ENCODE measurements around the gene CCDC7.
"Not testable (repeated sequence)": the region's sequence is repeated elsewhere in the genome, so short reads cannot be mapped to it uniquely, and the experiment has no call there.

The CCDC7 gene

DNA sequence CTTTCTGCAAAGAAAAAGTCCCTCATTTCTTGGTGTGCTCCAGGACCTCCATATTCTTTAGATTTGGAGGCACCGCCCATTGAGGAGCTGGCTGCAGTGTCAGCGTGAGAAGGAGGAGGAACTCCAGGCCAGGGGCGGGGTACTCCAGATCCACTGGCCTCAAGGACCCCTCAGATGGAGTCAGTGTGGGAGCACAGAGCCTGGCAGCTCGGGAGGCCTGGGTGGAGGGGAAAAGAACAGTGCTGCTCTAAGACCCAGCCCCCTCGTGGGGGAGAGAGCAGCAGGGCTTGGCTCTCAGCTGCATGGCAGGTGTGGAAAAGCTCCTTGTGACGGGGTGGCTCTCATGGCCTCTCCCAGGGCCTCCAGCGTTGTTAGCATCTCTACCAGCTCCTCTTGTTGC lies 441.5 kb downstream of the CCDC7 start:
- no peak for DNase-seq (ENCODE audit: low read depth in 2 of 2)

DNA sequence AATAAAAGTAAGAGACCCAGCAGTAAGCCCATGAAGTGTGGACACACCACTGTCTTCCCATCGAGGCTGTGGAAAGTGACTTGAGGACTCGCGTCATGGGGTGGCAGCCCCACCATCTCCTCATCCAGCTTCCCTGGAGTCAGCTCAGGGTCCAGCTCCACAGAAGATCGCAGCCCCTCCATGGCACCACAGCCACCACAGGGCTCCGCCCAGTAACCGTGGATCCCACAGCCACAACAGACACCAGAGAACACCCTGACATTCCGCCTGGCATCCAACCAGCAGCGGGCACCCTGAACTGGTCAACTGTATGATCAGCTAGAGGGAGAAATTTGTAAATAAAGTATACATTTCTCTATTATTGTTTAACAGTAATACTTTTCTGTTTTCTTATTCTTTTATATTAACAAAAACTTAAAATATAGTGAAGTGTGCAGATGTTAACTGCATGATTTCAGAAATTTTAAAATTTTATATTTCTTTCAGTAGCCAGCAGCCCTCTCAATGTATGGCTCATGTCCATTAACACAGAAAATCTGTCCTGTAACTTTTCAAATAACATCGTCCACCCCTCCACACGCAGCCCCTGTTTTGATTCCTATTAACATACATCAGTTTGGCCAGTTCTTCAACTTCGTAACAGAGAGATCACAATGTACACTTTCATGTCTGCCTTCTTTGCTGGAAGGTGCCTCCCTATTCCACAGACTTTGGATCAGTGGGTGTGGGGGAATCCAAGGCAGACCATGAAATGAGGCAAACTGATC lies 442.4 kb downstream of the CCDC7 start:
- DNase-seq (ENCODE audit: low read depth in 2 of 2): no peak

DNA sequence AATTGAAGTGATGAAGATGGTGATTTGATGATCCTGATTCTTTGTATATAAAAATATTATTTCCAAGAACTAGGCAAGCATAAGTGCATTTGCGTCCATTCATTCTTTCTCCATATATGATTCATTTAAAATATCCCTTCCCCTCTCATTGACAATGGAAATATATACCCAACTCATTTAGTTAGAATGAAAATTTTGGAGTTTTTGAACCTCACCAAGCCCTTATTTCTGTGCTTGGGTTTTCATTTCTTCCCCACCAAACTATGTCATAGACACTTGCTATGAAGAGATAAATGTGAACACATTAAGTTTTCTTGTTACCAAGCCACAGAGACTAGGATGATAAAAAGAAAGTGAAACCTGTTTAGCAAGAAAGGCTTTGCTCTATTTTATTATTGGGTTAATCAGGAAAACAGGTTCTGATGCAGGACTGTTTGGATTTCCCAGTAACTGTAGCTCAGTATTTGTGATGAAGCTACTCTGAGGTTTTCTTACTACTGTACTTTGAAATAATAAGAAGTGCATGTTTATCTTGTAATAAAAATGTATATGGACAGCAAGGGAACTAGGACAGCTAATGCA lies 443.8 kb downstream of the CCDC7 start:
- no peak for DNase-seq (ENCODE audit: low read depth in 2 of 2)

DNA sequence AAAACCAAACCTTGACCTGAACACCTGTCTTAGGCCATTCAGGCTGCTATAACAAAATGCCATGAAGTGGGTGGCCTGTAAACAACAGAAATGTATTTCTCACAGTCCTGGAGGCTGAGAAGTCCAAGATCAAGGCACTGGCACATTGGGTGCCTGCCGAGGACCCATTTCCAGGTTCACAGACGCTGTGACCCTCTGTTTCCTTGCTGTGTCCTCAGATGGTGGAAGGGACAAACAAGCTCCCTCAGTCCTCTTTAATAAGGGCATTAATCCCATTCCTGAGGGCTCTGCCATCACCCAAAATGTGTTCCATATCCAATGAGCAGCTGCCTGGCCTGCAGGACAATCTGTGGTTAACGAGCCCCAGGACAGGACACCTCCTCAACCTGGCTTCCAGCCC lies 444.5 kb downstream of the CCDC7 start:
- no peak for DNase-seq (ENCODE audit: low read depth in 2 of 2)

DNA sequence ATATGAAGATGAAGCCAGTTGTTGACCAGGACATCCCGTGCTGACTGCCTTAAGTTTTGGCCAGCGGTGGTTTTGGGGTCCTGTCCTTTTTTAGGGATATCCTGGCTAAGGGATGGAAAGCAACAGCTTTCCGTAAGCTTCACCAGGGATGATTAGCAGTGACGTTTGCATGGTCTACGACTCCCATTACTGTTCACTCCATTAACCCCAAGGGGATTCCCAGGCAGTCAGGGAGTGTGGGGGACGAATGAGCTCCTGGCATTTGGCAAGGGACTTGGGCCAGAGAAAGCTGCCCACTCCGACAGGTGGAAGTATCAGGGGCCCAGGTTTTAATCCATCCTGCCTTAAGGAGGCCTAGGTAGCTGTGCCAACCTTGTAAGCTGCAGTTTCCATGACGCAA lies 445.3 kb downstream of the CCDC7 start:
- no peak for DNase-seq (ENCODE audit: low read depth in 2 of 2)

DNA sequence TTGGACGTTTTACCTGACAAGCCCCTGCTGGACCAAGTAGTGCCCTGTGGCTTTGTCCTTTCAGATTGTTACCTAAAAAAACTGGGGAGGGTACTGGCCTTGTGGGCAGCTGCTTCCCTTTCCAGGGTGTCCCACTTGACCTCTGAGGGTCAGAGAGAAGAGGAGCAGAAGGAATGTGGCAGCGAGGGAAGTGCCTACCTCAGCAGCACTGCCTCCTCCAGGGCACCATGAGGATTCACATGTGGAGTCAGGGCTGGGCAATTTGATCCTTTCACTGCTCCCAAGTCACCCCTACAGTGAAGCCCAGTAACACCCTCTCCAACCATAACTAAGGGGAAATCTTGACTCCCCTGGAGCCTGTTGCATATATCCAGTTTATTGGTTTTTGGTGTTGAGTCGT lies 447.5 kb downstream of the CCDC7 start:
- no peak for DNase-seq (ENCODE audit: low read depth in 2 of 2)

DNA sequence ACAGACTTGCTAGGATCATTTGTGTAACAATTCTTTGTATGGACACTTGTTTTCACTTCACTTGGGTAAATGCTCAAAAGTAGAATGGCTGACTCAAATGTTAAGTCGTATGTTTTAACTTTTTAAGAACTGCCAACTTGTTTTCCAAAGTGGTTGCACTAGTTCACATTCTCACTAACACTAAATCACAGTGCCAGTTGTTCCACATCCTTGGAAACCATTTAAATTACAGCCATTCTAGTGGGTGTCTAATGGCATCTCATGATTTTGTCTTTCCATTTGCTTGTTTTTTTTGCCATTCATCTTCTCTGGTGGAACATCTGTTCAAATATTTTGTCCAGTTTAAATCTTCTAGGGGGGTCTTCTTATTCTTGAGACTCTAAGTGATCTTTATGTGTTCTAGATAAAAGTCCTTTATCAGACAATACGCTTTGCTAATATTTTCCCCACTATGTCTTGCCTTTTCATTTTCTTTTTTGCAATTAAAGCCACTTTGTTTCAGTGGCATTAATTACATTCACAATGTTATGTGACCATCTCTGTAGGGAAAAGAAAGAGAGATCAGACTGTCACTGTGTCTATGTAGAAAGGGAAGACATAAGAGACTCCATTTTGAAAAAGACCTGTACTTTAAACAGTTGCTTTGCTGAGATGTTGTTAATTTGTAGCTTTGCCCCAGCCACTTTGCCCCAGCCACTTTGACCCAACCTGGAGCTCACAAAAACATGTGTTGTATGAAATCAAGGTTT lies 448.1 kb downstream of the CCDC7 start:
- DNase-seq (ENCODE audit: low read depth in 2 of 2): no peak

DNA sequence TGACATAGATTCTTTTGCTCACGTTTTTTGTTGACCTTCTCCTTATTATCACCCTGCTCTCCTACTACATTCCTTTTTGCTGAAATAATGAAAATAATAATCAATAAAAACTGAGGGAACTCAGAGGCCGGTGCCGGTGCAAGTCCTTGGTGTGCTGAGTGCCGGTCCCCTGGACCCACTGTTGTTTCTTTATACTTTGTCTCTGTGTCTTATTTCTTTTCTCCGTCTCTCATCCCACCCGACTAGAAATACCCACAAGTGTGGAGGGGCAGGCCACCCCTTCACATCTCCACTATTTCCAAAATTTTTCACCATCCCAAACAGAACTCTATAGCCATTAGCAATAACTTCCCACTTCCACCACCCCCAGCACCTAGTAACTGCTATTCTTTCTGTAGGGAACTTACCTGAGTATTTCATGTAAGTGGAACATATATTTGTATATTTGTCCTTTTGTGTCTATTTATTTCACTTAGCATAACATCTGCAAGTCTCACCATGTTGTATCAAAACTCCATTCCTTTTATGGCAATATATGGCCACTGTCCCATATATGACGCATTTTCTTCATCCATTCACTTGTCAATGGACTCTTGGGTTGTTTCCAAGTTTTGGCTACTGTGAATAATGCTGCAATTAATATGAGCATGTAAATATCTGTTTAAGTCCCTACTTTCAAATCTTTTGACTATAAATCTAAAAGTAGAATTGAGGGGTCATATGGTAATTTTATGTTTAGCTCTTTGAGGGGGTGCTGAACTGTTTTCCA lies 449.4 kb downstream of the CCDC7 start:
- not testable (repeated sequence) for DNase-seq (ENCODE audit: low read depth in 2 of 2)

DNA sequence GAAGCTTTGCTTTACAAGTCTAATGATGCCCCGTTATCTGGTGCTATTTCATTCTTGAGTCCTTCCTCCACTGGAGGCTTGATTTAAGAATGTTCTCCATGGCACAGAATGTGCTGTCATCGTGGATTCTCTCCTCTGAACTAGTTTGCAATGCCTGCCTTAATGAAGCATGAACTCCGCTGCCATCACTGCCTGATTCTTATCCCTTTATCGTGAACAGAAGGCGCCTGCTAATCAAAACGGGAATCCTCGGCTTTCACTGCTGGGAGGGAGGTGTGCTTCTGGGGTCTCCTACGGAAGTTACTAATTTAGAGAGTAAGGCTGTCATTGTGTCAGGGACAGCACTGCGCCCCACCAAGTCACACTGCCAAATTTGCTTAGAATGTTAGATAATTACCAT lies 455.9 kb downstream of the CCDC7 start:
- DNase-seq (ENCODE audit: low read depth in 2 of 2): no peak

DNA sequence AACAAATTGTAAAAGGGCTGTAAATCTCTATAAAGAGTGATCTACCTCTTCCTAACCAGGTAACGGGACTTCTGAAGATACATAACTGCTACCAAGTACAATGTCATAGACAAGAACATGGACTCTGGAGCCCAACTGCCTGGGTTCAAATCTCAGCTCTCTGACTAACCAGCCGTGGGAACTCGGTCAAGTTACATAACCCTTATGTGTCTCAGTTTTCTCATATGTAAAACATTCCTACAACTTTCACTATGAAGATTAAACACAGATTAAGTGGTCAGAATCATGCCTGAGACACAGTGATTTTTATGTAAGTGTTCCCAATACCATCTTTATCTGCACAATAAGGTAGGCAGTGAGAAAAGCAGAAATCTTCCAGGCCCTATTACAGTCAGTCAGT lies 459.5 kb downstream of the CCDC7 start:
- no peak for DNase-seq (ENCODE audit: low read depth in 2 of 2)

DNA sequence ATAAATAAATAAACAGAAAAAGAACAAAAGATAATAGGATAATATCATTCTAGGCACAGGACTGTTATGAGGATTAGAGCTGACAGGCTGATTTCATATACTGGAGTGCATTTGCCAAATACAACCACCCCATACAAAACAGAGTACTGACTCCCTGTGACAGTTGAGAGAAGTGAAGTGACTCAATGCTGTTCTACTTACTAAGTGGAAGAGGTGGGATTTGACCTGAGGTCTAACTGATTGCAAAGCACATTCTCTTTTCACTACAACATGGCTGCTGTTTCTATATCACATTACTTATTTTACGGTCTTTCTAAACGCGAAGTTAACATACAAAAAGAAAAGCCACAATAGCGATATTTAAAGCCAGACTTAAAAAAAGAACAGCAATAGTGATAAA lies 460.7 kb downstream of the CCDC7 start:
- DNase-seq (ENCODE audit: low read depth in 2 of 2): no peak

DNA sequence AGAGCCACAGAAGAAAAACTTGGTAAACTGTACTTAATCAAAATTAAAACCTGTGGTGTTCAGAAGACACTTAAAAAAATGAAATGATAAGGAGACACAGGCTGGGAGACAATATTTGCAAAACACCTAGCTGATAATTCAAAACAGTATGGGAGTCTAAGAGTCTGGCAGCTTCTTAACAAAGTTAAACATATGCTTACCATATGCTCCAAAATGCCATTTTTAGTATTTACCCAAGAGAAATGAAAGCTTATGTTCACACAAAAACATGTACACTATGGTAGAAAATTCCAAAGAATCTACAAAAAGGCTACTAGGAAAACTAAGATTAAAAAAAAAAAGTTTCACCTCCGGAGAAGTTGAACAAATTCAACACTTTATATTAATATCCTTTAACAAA lies 463.5 kb downstream of the CCDC7 start:
- DNase-seq (ENCODE audit: low read depth in 2 of 2): no peak

DNA sequence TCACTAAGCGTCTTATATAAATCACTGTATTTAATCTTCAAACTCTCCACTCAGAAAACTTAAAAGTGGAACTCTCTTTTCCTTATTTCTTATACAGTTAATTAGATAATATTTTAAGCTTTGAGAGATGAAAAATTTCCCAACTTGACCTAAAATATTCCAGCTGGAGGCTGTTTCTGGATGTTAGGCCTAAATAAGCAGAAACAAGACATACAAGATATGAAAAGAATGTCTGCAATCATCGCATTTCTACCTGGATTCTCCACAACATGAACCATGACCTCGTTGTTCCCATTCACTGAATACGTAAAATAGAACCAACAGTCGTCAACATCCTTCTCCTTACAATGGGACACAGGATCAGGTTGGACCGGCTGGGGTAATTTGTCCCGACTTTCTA lies 464.0 kb downstream of the CCDC7 start:
- not testable (repeated sequence) for DNase-seq (ENCODE audit: low read depth in 2 of 2)

DNA sequence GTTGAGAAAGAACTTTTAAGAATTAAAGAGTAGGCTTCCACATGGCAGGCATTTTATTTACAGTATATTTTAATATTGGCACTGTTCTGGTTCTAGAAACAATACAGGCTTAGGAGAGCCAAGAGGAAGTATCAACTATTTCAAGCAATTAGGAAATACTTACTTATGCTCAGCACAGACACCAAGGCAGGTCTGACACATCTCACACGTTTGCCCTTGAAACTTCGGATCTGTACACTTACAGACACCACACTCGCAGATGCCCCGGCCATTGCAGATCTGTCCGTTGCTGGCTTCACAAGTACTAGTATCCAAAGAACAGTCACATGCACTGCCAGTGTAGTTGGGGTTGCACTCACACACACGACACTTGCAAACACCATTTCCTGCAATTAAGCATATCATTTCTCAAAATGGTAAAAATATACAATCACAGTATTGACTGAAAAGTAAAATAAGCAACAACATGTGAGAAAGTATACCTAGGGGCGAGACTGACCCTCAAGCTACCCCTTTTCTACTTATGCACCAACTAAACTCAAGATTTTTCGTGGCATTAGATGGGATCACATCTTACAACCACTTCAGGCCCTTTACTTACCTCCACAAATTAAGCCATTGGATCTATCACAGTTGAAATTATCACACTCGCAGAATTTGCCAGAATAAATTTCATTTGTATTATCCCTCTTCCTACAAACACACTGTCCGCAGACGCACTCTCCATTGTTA lies 465.5 kb downstream of the CCDC7 start:
- no peak for DNase-seq (ENCODE audit: low read depth in 2 of 2)

DNA sequence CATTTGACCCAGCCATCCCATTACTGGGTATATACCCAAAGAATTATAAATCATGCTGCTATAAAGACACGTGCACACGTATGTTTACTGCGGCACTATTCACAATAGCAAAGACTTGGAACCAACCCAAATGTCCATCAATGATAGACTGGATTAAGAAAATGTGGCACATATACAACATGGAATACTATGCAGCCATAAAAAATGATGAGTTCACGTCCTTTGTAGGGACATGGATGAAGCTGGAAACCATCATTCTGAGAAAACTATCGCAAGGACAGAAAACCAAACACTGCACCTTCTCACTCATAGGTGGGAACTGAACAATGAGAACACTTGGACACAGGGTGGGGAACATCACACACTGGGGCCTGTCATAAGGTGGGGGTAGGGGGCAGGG lies 471.9 kb downstream of the CCDC7 start:
- DNase-seq (ENCODE audit: low read depth in 2 of 2): not testable (repeated sequence)

DNA sequence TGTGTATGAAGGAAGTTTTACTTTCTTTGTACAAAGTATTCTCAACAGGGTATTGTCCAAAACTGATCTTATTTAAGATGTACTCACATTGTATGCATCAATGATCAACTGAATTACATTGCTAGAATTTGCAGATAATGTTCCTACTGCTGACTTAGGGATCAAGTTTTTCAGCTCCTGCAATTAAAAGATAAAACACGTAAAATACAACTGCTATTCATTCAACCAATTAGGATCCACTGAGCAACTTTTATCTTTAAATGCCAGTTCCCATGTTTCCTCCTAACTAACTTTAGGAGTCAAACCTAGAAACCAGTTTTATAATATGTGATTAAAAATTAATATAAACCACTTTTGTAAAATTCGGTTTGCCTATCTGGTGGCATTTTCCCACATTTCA lies 476.2 kb downstream of the CCDC7 start:
- no peak for DNase-seq (ENCODE audit: low read depth in 2 of 2)

DNA sequence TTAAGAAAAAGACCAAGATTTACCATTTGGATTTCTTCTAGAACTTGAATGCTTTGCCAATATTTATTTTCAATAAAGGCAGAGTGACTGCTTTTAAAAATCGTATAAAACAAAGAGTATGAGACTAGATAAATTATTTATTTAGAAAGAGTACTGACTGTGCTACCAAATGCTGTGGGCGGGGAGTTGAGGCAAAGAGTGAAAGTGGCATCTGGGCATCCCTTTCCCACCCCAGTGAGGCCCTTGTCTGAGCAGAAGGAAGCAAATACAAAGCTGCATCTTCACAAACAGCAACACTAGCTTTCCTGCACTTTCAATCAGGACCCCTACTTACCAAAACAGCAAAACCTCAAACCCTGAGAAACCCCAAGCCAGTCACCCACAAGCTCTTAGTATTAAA lies 477.2 kb downstream of the CCDC7 start:
- DNase-seq (ENCODE audit: low read depth in 2 of 2): no peak

DNA sequence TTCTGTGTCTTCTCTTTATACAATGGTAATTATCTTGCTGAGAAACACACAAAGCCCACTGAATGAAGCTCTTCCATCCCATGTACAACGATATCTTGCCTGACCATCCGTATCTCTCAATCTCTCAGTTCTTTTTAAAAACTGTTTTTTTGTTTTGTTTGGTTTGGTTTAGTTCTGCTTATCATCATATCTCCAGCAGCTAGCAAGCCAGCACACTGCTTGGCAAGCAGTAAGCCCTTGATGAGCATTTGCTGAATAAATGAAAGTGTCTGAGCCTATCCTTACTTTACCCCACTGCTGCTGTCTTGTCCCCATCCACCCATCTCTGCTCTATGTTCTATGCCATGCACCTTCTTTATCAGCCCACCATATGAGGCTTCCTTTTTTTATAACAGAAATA lies 477.9 kb downstream of the CCDC7 start:
- no peak for DNase-seq (ENCODE audit: low read depth in 2 of 2)
